ENCODE measurements around the gene PDE2A. TPM values are rescaled to one million over a fixed set of nuclear protein-coding genes. Genes with fewer than 3 reads are reported as not detected.
A peak's percentile ranks its signal among the peaks of the same experiment; 100 is the strongest.

PDE2A gene
- total and polyA plus RNA-seq, 2 of the 4 experiments (the other 2 are of a cell fraction): 0.02 TPM; not detected in 1

DNA sequence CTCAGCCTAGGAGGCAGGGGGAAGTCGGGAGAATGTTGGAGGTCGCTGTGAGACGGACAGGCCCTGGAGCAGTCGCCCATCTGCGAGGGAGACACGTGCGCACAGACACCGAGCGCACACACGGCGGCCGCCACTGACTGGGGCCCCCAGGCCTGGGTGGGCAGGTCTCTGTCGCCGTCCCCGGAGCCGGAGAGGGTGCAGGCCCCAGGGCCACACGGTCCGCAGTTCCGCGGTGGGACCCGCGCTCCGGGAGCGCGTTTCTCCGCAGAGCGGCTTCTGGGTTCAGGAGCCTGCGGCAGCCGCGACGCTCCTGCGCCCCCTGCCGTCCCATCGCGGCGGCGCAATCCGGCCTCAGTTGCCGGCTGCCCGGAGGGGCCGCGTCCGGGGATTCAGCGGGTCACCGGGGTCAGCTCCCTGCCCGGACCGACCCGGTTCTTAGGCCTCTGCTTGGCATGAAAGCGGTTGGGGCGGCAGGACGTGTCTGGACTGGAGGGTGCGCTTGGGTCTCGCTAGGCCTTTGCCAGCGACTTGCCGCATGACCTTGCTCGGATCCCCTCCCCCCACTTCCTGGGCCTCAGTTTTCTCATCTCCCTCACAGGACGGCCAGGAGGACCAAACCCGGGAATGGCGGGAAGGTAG is 31.2 kb downstream of the PDE2A start (continued):
- no peak for TF ChIP-seq BHLHE40 (IDR thresholded peaks at IDR 0.05; ENCODE audit: low read depth, low read length)
- TF ChIP-seq POLR2A (IDR thresholded peaks at IDR 0.05; ENCODE audit: low read depth, low read length): no peak

- no peak overlapping the region for H3K56ac ChIP-seq (ENCODE audit: extremely low read depth, insufficient read depth, low read length)
- no peak overlapping the region for H2BK5ac ChIP-seq (ENCODE audit: low read depth, low read length, poor library complexity, severe bottlenecking)
- ChIA-PET CTCF (interaction anchor here (0.5 to 1.4 kb wide), 2 partner anchors 43 to 186 kb away, joined by 3 to 5 read pairs; no protein-coding TSS in a partner anchor), POLR2A (ENCODE audit: unreplicated experiment) (no interaction called here)
- H3K18ac ChIP-seq (ENCODE audit: low read depth, low read length): no peak overlapping the region
- no peak overlapping the region for H4K5ac ChIP-seq (ENCODE audit: low read depth, low read length)
- H3K4me2 ChIP-seq (ENCODE audit: low read depth, low read length): peak overlapping the region; percentile 94
- no peak overlapping the region for H2BK20ac ChIP-seq (ENCODE audit: low read depth, low read length)
- 0% methylated on average over 27 of the region's 85 CpGs; no CpG with 5 or more reads in 1 of the 2 experiments for WGBS, 2 experiments (ENCODE audit: extremely low coverage in 2 of 2, insufficient read length in 1 of 2)
- no peak overlapping the region for H3K4ac ChIP-seq (ENCODE audit: low read depth, low read length)
- peak overlapping the region; percentile 94 for H2AFZ ChIP-seq (replicated peaks; ENCODE audit: low read length, poor library complexity)
- H4K20me1 ChIP-seq (ENCODE audit: insufficient read depth, low read length): no peaks in the 10 kb centered on the region
- in situ Hi-C loops (cut with MboI; ENCODE audit: low sequenced_read_pairs) (loop anchor here (10.0 kb wide), 2 partner anchors 57 to 167 kb away; no protein-coding TSS in a partner anchor), intact Hi-C loops (cut with micrococcal nuclease) (no loop called here), dilution Hi-C loops (cut with HindIII; ENCODE audit: low sequenced_read_pairs, unreplicated experiment) (no loop called here)
- no peak for DNase-seq
- H3K9me3 ChIP-seq (ENCODE audit: control insufficient read depth, insufficient read depth, low read length): 0 out of 2 replicates have a peak, but pooled peaks cover 2% of the 10 kb centered on the region
- no peak overlapping the region for H3K9ac ChIP-seq (ENCODE audit: low read depth, low read length)
- BruUV-seq (replicated peaks): no TSS peak
- H3K79me1 ChIP-seq (ENCODE audit: low read depth in 1 of 2, low read length in 2 of 2): no peaks in the 10 kb centered on the region
- no peaks in the 10 kb centered on the region for H3K36me3 ChIP-seq (ENCODE audit: control insufficient read depth, insufficient read depth, low read length)
- H3K27me3 ChIP-seq (ENCODE audit: control insufficient read depth, insufficient read depth, low read length): peaks cover 58% of the 10 kb centered on the region
- H4K91ac ChIP-seq (ENCODE audit: insufficient read depth, low read depth, low read length): no peak overlapping the region
- H3K4me1 ChIP-seq (ENCODE audit: control insufficient read depth, insufficient read depth, low read length): peaks cover 2% of the 10 kb centered on the region; the same call in 1 of the 2 replicates
- H2BK15ac ChIP-seq (ENCODE audit: low read depth, low read length): no peak overlapping the region
- no peak overlapping the region for H2AK5ac ChIP-seq (ENCODE audit: low read depth, low read length)
- H3K27ac ChIP-seq (ENCODE audit: insufficient read depth, low read length): no peak overlapping the region
- H3K23ac ChIP-seq (ENCODE audit: low read depth, low read length): no peak overlapping the region
- peak overlapping the region; percentile 50 for H3K4me3 ChIP-seq (ENCODE audit: insufficient read depth, low read depth, low read length)
- H3K9me1 ChIP-seq (ENCODE audit: insufficient read depth, low read length): no peaks in the 10 kb centered on the region
- H2BK120ac ChIP-seq (ENCODE audit: low read depth, low read length): no peak overlapping the region
- H4K8ac ChIP-seq (ENCODE audit: low read depth in 2 of 2, low read length in 2 of 2): no peak overlapping the region
- ATAC-seq (ENCODE audit: low read depth): peak; percentile 79
- no peak overlapping the region for H2AK9ac ChIP-seq (replicated peaks; ENCODE audit: low read depth, low read length, poor library complexity)
- no peak overlapping the region for H3K14ac ChIP-seq (replicated peaks; ENCODE audit: low read depth, low read length)
- TF ChIP-seq CTCF (conservative IDR thresholded peaks at IDR 0.05; ENCODE audit: low read depth, low read length) (no peak), MXI1 (IDR thresholded peaks at IDR 0.05; ENCODE audit: borderline replicate concordance, low read depth, low read length) (no peak), BHLHE40 (IDR thresholded peaks at IDR 0.05; ENCODE audit: low read depth, low read length) (no peak), RFX5 (IDR thresholded peaks at IDR 0.05; ENCODE audit: low read depth, low read length) (no peak), ELK1 (IDR thresholded peaks at IDR 0.05; ENCODE audit: borderline replicate concordance, low read depth, low read length) (no peak), POLR2A (IDR thresholded peaks at IDR 0.05; ENCODE audit: low read depth, low read length) (no peak), MAZ (IDR thresholded peaks at IDR 0.05; ENCODE audit: borderline replicate concordance, low read depth, low read length) (no peak), FOS (IDR thresholded peaks at IDR 0.05; ENCODE audit: low read depth, low read length) (no peak), USF2 (IDR thresholded peaks at IDR 0.05; ENCODE audit: low read depth, low read length) (no peak), RCOR1 (IDR thresholded peaks at IDR 0.05; ENCODE audit: insufficient replicate concordance, low read length) (no peak)
These were observed 32.0 kb downstream of the PDE2A start for GRCh38 chr11:72642043-72642883.

Data from IMR-90 (cell line).